Measurements from ENCODE around the gene C1orf115.

- TF ChIP-seq POLR2A (IDR thresholded peaks at IDR 0.05), result no peak
- TF ChIP-seq, protein P1, sequence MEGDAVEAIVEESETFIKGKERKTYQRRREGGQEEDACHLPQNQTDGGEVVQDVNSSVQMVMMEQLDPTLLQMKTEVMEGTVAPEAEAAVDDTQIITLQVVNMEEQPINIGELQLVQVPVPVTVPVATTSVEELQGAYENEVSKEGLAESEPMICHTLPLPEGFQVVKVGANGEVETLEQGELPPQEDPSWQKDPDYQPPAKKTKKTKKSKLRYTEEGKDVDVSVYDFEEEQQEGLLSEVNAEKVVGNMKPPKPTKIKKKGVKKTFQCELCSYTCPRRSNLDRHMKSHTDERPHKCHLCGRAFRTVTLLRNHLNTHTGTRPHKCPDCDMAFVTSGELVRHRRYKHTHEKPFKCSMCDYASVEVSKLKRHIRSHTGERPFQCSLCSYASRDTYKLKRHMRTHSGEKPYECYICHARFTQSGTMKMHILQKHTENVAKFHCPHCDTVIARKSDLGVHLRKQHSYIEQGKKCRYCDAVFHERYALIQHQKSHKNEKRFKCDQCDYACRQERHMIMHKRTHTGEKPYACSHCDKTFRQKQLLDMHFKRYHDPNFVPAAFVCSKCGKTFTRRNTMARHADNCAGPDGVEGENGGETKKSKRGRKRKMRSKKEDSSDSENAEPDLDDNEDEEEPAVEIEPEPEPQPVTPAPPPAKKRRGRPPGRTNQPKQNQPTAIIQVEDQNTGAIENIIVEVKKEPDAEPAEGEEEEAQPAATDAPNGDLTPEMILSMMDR (IDR thresholded peaks at IDR 0.05 in 4 of 5, conservative IDR thresholded peaks at IDR 0.05 in 1 of 5), result no peak
Measured at GRCh38 chr1:220689666-220690065, 497 bp upstream of the C1orf115 start.

Measured in gastrocnemius medialis (tissue), 4 donors.